CD14-positive monocyte (primary cell): ENCODE data around the gene KSR2. TPM values are rescaled to one million over a fixed set of nuclear protein-coding genes. Genes with fewer than 3 reads are reported as not detected.

Experiments
- DNase-seq, 3 donors: peaks; one replicate each; pipeline ENCODE4 v3.0.0-alpha.2; 2011 to 2022
- H2AFZ ChIP-seq: 2 replicates; pipeline ENCODE4 v1.6.0; 2012; ENCODE audit warnings: mild to moderate bottlenecking, low read depth, low read length, inconsistent platforms; ENCODE audit not compliant: insufficient read depth, poor library complexity, severe bottlenecking
- H3K27ac ChIP-seq, 2 donors: 1 replicate in 1 of 2; 2 replicates in 1 of 2; pipeline ENCODE4 v1.5.1; 2012 to 2013; ENCODE audit warnings: low read length in 2 of 2, control low read depth in 1 of 2, inconsistent platforms in 1 of 2, low read depth in 1 of 2, mild to moderate bottlenecking in 1 of 2
- H3K27me3 ChIP-seq, 2 donors: one replicate each; pipeline versions ENCODE4 v1.6.0 to v1.6.1; 2011 to 2013; ENCODE audit warnings: low read length in 2 of 2; ENCODE audit not compliant: control insufficient read depth in 2 of 2, insufficient read depth in 2 of 2
- H3K36me3 ChIP-seq, 2 donors: replicated peaks in 1 of 2; 1 replicate in 1 of 2; 2 replicates in 1 of 2; pipeline versions ENCODE4 v1.5.1 to v1.6.1; 2012 to 2013; ENCODE audit warnings: low read length in 2 of 2, control low read depth in 1 of 2, inconsistent platforms in 1 of 2, mild to moderate bottlenecking in 1 of 2; ENCODE audit not compliant: insufficient read depth in 2 of 2, control insufficient read depth in 1 of 2
- H3K4me1 ChIP-seq, 2 donors: 1 replicate in 1 of 2; 2 replicates in 1 of 2; pipeline versions ENCODE4 v1.5.1 to v1.6.1; 2012 to 2013; ENCODE audit warnings: low read length in 2 of 2, control low read depth in 1 of 2, inconsistent platforms in 1 of 2, mild to moderate bottlenecking in 1 of 2, moderate library complexity in 1 of 2; ENCODE audit not compliant: insufficient read depth in 2 of 2, control insufficient read depth in 1 of 2
- H3K4me2 ChIP-seq: replicated peaks from 2 replicates; pipeline ENCODE3; 2012; ENCODE audit warnings: low read length, moderate library complexity, mild to moderate bottlenecking; ENCODE audit not compliant: poor library complexity, severe bottlenecking; ENCODE audit errors: extremely low read depth
- H3K4me3 ChIP-seq, 3 experiments: fragments of 200-600 bp in 1 of 3; sonication (generic) in 1 of 3; replicated peaks in 1 of 3; 1 replicate in 2 of 3; 2 replicates in 1 of 3; pipeline ENCODE4 v1.5.1; 2011 to 2013; ENCODE audit warnings: low read length in 3 of 3, mild to moderate bottlenecking in 3 of 3, control low read depth in 2 of 3, low read depth in 2 of 3, inconsistent platforms in 1 of 3, moderate library complexity in 1 of 3
- H3K79me2 ChIP-seq: 2 replicates; pipeline ENCODE4 v1.6.0; 2012; ENCODE audit warnings: mild to moderate bottlenecking, control low read depth, inconsistent platforms, low read length, moderate library complexity; ENCODE audit not compliant: insufficient read depth
- H3K9ac ChIP-seq: 2 replicates; pipeline ENCODE4 v1.6.0; 2017; ENCODE audit warnings: low read length, mild to moderate bottlenecking; ENCODE audit not compliant: insufficient read depth, poor library complexity, severe bottlenecking
- H3K9me3 ChIP-seq, 2 donors: replicated peaks in 1 of 2; 1 replicate in 1 of 2; 2 replicates in 1 of 2; pipeline versions ENCODE4 v1.5.1 to v1.6.1; 2012 to 2013; ENCODE audit warnings: low read length in 2 of 2, control low read depth in 1 of 2; ENCODE audit not compliant: control insufficient read depth in 1 of 2, insufficient read depth in 1 of 2
- H4K20me1 ChIP-seq: 2 replicates; pipeline ENCODE4 v1.6.0; 2012; ENCODE audit warnings: mild to moderate bottlenecking, low read length, control low read depth, moderate library complexity; ENCODE audit not compliant: insufficient read depth
- H3K27ac Mint-ChIP-seq, 7 donors: one replicate each; pipeline ENCODE4 v1.8.0; 2020; ENCODE audit warnings: mild to moderate bottlenecking in 7 of 7, mixed read lengths in 7 of 7, moderate library complexity in 6 of 7, inconsistent platforms in 2 of 7
- H3K27me3 Mint-ChIP-seq, 3 donors: one replicate each; pipeline ENCODE4 v1.8.0; 2021 to 2022; ENCODE audit warnings: low read depth in 3 of 3, mild to moderate bottlenecking in 3 of 3, mixed read lengths in 3 of 3, moderate library complexity in 3 of 3, inconsistent platforms in 1 of 3
- H3K36me3 Mint-ChIP-seq, 2 donors: one replicate each; pipeline ENCODE4 v1.8.0; 2020; ENCODE audit warnings: mixed read lengths in 2 of 2, inconsistent platforms in 1 of 2, mild to moderate bottlenecking in 1 of 2
- H3K4me1 Mint-ChIP-seq: one replicate; pipeline ENCODE4 v1.8.0; 2020; ENCODE audit warnings: mild to moderate bottlenecking, mixed read lengths
- H3K4me3 Mint-ChIP-seq, 2 donors: one replicate each; pipeline ENCODE4 v1.8.0; 2020; ENCODE audit warnings: mild to moderate bottlenecking in 2 of 2, mixed read lengths in 2 of 2, moderate library complexity in 1 of 2
- H3K9me3 Mint-ChIP-seq, 7 donors: one replicate each; pipeline ENCODE4 v1.8.0; 2020 to 2022; ENCODE audit warnings: mixed read lengths in 7 of 7, mild to moderate bottlenecking in 6 of 7, moderate library complexity in 6 of 7, inconsistent platforms in 2 of 7
- WGBS: methylation state at CpG from one replicate; pipeline ENCODE4 v1.1.5; 2013; ENCODE audit warnings: missing lambda C conversion rate; ENCODE audit not compliant: insufficient coverage; 5-methylcytosine and 5-hydroxymethylcytosine counted together
- intact Hi-C, 2 donors: fragments of 100-400 bp; cut with micrococcal nuclease; formaldehyde crosslinking; loops; one replicate each; pipeline versions ENCODE4 v1.15.0 to v1.15.1; 2023
- polyA plus RNA-seq, 3 donors: library from polyadenylated mRNA; depleted of rRNA in 1 of 3; unstranded in 2 of 3; stranded (reverse) in 1 of 3; fragments of 300-500 nt in 2 of 3; fragments of >200 nt in 1 of 3; fragmentation: Illumina TruSeq in 2 of 3; gene quantifications; 1 replicate in 2 of 3; 2 replicates in 1 of 3; pipeline ENCODE4 v1.2.3, GENCODE V29; 2012 to 2021
- TF ChIP-seq, protein P1 (sequence below): fragments of 200-600 bp; IDR thresholded peaks from one replicate; pipeline ENCODE4 v1.8.0; 2022; ENCODE audit warnings: antibody characterized with exemption, mild to moderate bottlenecking

The KSR2 gene
- polyA plus RNA-seq, 3 donors = not detected

GRCh38 chr12:117527479-117527855 is 441.3 kb downstream of the KSR2 start:
- intact Hi-C loops = no loop called here
- no peak for DNase-seq
- peaks cover 32 to 58% (median 45%) of the 10 kb centered on the region in 3 donors for H3K27me3 Mint-ChIP-seq
- H3K4me3 Mint-ChIP-seq = peak overlapping the region in 1 of 2 donors; percentile 40
- H3K9me3 Mint-ChIP-seq = peaks cover 0 to 10% (median 1%) of the 10 kb centered on the region in 7 donors
- TF ChIP-seq, protein P1, sequence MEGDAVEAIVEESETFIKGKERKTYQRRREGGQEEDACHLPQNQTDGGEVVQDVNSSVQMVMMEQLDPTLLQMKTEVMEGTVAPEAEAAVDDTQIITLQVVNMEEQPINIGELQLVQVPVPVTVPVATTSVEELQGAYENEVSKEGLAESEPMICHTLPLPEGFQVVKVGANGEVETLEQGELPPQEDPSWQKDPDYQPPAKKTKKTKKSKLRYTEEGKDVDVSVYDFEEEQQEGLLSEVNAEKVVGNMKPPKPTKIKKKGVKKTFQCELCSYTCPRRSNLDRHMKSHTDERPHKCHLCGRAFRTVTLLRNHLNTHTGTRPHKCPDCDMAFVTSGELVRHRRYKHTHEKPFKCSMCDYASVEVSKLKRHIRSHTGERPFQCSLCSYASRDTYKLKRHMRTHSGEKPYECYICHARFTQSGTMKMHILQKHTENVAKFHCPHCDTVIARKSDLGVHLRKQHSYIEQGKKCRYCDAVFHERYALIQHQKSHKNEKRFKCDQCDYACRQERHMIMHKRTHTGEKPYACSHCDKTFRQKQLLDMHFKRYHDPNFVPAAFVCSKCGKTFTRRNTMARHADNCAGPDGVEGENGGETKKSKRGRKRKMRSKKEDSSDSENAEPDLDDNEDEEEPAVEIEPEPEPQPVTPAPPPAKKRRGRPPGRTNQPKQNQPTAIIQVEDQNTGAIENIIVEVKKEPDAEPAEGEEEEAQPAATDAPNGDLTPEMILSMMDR = no peak
- H3K27me3 ChIP-seq = peaks cover 11 to 24% of the 10 kb centered on the region in 2 donors
- no peaks in the 10 kb centered on the region for H3K79me2 ChIP-seq
- no peaks in the 10 kb centered on the region for H4K20me1 ChIP-seq
- no peak overlapping the region for H3K9ac ChIP-seq
- H3K27ac Mint-ChIP-seq = no peak overlapping the region
- no peaks in the 10 kb centered on the region for H3K9me3 ChIP-seq
- H2AFZ ChIP-seq = no peak overlapping the region
- H3K4me1 ChIP-seq = peaks cover 14 to 16% of the 10 kb centered on the region in 2 donors
- no peak overlapping the region for H3K4me2 ChIP-seq
- H3K4me1 Mint-ChIP-seq = peaks cover 22% of the 10 kb centered on the region
- 82% methylated on average over 3 of the region's 4 CpGs for WGBS
- no peak overlapping the region for H3K27ac ChIP-seq
- peaks cover 7 to 9% of the 10 kb centered on the region in 2 donors for H3K36me3 Mint-ChIP-seq
- no peak overlapping the region for H3K4me3 ChIP-seq
- no peaks in the 10 kb centered on the region for H3K36me3 ChIP-seq

GRCh38 chr12:117526757-117527478 is 441.9 kb downstream of the KSR2 start:
- H3K4me1 ChIP-seq = peaks cover 20 to 21% of the 10 kb centered on the region in 2 donors
- H3K4me2 ChIP-seq = no peak overlapping the region
- H2AFZ ChIP-seq = no peak overlapping the region
- Mint-ChIP-seq H3K4me1 (peaks cover 27% of the 10 kb centered on the region), H3K9me3 (peaks cover 0 to 7% (median 3%) of the 10 kb centered on the region in 7 donors), H3K4me3 (peak overlapping the region in 1 of 2 donors; percentile 40), H3K36me3 (peaks cover 8 to 9% of the 10 kb centered on the region in 2 donors), H3K27me3 (peaks cover 29 to 53% (median 44%) of the 10 kb centered on the region in 3 donors), H3K27ac (no peak overlapping the region)
- no peak overlapping the region for H3K27ac ChIP-seq
- DNase-seq = no peak
- H3K9me3 ChIP-seq = no peaks in the 10 kb centered on the region
- no peak overlapping the region for H3K4me3 ChIP-seq
- 57% methylated on average over 3 of the region's 14 CpGs for WGBS
- no peaks in the 10 kb centered on the region for H3K79me2 ChIP-seq
- peaks cover 11 to 22% of the 10 kb centered on the region in 2 donors for H3K27me3 ChIP-seq
- H3K36me3 ChIP-seq = no peaks in the 10 kb centered on the region
- TF ChIP-seq, protein P1 = no peak
- intact Hi-C loops = no loop called here
- H3K9ac ChIP-seq = no peak overlapping the region
- no peaks in the 10 kb centered on the region for H4K20me1 ChIP-seq
